ENCODE results near the gene CORO2A. TPM values are rescaled to one million over a fixed set of nuclear protein-coding genes. Genes with fewer than 3 reads are reported as not detected.

Gene CORO2A
- total RNA-seq, 1 donor from 2014 or later = 26.1 TPM

DNA sequence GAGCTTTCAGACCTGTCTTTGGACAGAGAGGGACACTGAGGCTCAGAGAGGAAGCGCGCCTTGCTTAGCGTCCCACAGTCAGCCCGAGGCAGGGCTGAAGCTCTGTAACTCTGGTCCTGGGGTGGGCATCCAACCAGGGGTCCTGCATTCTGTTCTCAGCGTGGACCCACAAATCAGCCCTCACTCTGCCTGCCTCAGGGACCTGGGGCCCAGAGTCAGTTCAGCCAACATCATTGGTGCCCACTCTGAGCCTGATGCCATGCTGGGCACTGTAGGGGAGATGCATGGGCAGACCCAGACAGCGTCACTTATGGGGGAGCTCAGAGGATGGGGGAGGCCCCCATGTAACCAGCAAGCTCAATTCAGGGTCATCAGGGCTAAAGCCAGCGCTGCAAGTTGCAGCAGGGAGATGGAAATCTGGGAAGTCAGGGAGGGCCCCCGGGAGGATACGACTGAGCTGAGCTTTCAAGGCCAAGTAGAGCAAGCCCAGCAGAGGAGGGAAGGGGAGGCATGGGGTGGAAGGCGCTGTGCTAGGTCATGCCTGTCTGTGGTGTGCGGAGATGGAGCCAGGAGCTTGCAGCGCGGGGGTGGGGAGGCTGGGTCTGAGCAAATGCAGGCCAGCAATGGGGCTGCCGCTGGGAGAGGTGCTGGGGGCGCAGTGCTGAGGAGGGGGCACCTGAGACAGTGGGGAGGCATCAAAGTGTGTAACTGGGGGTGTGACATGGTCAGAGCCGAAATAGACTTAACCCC is 21.1 kb downstream of the CORO2A start:
- no peak for DNase-seq
- Histone ChIP-seq H3K9me3 (no peaks in the 10 kb centered on the region), H3K4me1 (peaks cover 26% of the 10 kb centered on the region), H3K36me3 (no peaks in the 10 kb centered on the region), H3K4me3 (no peak overlapping the region), H3K27ac (no peak overlapping the region), H3K27me3 (ENCODE audit: low read depth) (no peaks in the 10 kb centered on the region)
- ATAC-seq = peak in 1 of 2 donors; percentile 7
- TF ChIP-seq, protein P1, sequence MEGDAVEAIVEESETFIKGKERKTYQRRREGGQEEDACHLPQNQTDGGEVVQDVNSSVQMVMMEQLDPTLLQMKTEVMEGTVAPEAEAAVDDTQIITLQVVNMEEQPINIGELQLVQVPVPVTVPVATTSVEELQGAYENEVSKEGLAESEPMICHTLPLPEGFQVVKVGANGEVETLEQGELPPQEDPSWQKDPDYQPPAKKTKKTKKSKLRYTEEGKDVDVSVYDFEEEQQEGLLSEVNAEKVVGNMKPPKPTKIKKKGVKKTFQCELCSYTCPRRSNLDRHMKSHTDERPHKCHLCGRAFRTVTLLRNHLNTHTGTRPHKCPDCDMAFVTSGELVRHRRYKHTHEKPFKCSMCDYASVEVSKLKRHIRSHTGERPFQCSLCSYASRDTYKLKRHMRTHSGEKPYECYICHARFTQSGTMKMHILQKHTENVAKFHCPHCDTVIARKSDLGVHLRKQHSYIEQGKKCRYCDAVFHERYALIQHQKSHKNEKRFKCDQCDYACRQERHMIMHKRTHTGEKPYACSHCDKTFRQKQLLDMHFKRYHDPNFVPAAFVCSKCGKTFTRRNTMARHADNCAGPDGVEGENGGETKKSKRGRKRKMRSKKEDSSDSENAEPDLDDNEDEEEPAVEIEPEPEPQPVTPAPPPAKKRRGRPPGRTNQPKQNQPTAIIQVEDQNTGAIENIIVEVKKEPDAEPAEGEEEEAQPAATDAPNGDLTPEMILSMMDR (IDR thresholded peaks at IDR 0.05) = no peak
- intact Hi-C loops (cut with DNase I) = no loop called here

DNA sequence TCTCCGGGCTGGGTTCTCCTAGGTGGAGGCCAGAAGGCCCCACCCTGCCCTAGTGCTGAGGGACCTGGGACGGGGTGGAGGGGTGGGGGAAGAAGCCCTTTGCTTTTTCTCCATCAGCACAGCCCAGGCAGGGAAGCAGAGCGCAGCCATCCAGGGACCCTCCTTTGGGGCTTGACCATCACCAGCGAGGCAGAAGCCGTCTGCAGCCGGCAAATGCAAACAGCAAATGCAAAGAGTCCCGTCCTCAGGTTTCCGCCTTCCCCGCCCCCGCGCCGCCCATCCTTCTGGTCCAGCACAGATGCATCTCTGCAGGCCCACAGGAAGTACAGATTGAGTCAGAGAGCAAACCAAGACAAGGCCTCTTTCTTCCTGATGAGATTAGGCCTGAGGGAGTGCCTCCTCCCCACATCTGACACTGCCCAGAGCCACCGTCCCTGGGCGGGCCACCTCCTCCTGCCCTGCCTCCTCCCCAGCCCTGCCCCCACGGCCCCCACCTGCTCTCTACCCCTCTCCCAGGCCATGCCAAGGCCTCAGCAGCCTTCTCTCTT is 23.4 kb downstream of the CORO2A start:
- Histone ChIP-seq H3K36me3 (no peaks in the 10 kb centered on the region), H3K4me1 (peaks cover 15% of the 10 kb centered on the region), H3K27ac (no peak overlapping the region), H3K4me3 (no peak overlapping the region), H3K9me3 (no peaks in the 10 kb centered on the region), H3K27me3 (ENCODE audit: low read depth) (no peaks in the 10 kb centered on the region)
- ATAC-seq = peak; percentile 41 to 44
- TF ChIP-seq, protein P1 (IDR thresholded peaks at IDR 0.05) = no peak
- intact Hi-C loops (cut with DNase I) = no loop called here
- no peak for DNase-seq

- H3K27ac ChIP-seq = no peak overlapping the region
- H3K36me3 ChIP-seq = no peaks in the 10 kb centered on the region
- H3K9me3 ChIP-seq = no peaks in the 10 kb centered on the region
- ATAC-seq (peak in 1 of 2 donors; percentile 64), DNase-seq (no peak)
- H3K4me3 ChIP-seq = no peak overlapping the region
- peaks cover 15% of the 10 kb centered on the region for H3K4me1 ChIP-seq
- TF ChIP-seq, protein P1 (IDR thresholded peaks at IDR 0.05) = no peak
- H3K27me3 ChIP-seq (ENCODE audit: low read depth) = no peaks in the 10 kb centered on the region
- intact Hi-C loops (cut with DNase I) = no loop called here
Observed at GRCh38 chr9:98168153-98168780, 24.2 kb downstream of the CORO2A start.

DNA sequence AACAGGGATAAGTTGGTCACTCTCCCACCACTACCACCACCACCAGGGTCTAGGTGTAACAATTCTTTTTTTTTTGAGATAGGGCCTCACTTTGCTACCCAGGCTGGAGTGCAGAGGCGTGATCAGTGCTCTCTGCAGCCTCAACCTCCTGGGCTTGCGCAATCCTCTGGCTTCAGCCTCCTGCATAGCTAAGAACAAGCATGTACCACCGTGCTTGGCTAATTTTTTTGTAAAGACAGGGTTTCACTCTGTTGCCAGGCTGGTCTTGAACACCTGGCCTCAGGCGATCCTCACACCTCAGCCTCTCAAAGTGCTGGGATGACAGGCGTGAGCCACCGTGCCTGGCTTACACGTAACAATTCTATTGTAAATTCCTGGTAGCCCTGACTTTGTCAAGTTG is 27.5 kb downstream of the CORO2A start:
- DNase-seq (no peak), ATAC-seq (no peak)
- TF ChIP-seq, protein P1 (IDR thresholded peaks at IDR 0.05) = no peak
- Histone ChIP-seq H3K27me3 (ENCODE audit: low read depth) (no peaks in the 10 kb centered on the region), H3K4me1 (peaks cover 15% of the 10 kb centered on the region), H3K4me3 (no peak overlapping the region), H3K36me3 (no peaks in the 10 kb centered on the region), H3K27ac (no peak overlapping the region), H3K9me3 (no peaks in the 10 kb centered on the region)
- intact Hi-C loops (cut with DNase I) = no loop called here

GRCh38 chr9:98162613-98163012 is 29.8 kb downstream of the CORO2A start:
- Histone ChIP-seq H3K4me1 (no peaks in the 10 kb centered on the region), H3K4me3 (no peak overlapping the region), H3K27me3 (ENCODE audit: low read depth) (no peaks in the 10 kb centered on the region), H3K27ac (no peak overlapping the region), H3K36me3 (no peaks in the 10 kb centered on the region), H3K9me3 (no peaks in the 10 kb centered on the region)
- TF ChIP-seq, protein P1 (IDR thresholded peaks at IDR 0.05) = no peak
- DNase-seq (no peak), ATAC-seq (no peak)
- intact Hi-C loops (cut with DNase I) = no loop called here
